B cell (primary cell): ENCODE results near the gene SRP14.

Source experiments
- EZH2 ChIP-seq: IDR thresholded peaks from 2 replicates; pipeline ENCODE4 v1.6.1; 2012; ENCODE audit warnings: borderline replicate concordance, low read depth, mild to moderate bottlenecking, moderate library complexity, low read length; ENCODE audit not compliant: insufficient read depth, poor library complexity, severe bottlenecking
- TF ChIP-seq, protein P1 (sequence below): fragments of 200-600 bp; IDR thresholded peaks from one replicate; pipeline ENCODE4 v1.8.0; 2022; ENCODE audit warnings: antibody characterized with exemption, mild to moderate bottlenecking

DNA sequence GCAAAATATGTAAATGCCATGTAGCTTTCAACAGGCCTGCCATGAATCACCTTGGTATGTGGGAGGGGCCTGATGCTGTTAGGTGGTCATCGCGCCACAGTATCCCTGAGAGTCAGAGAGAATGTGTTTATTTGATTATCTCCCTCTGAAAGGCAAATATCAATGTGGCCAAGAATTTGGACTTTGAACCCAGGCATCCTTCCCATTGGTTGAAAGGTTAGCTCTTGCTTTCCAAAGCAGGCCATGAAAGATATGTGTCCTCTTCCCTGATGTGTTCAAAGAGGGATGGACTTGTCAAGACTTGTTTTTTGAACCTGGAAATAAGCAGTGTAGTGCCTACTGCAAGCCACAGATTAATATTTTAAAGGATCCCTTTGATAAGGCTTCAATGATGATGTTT, 36.7 kb downstream of the SRP14 start:
- no peak for TF ChIP-seq EZH2
- TF ChIP-seq, protein P1, sequence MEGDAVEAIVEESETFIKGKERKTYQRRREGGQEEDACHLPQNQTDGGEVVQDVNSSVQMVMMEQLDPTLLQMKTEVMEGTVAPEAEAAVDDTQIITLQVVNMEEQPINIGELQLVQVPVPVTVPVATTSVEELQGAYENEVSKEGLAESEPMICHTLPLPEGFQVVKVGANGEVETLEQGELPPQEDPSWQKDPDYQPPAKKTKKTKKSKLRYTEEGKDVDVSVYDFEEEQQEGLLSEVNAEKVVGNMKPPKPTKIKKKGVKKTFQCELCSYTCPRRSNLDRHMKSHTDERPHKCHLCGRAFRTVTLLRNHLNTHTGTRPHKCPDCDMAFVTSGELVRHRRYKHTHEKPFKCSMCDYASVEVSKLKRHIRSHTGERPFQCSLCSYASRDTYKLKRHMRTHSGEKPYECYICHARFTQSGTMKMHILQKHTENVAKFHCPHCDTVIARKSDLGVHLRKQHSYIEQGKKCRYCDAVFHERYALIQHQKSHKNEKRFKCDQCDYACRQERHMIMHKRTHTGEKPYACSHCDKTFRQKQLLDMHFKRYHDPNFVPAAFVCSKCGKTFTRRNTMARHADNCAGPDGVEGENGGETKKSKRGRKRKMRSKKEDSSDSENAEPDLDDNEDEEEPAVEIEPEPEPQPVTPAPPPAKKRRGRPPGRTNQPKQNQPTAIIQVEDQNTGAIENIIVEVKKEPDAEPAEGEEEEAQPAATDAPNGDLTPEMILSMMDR: no peak
